ENCODE results near the gene GLRX3. TPM values are rescaled to one million over a fixed set of nuclear protein-coding genes. Genes with fewer than 3 reads are reported as not detected.

GLRX3 gene
- total RNA-seq, 1 experiment from 2014 or later: 142 TPM

GRCh38 chr10:130160775-130161174 lies 24.6 kb downstream of the GLRX3 start:
- Mint-ChIP-seq H3K4me3 (no peak overlapping the region), H3K27ac (no peak overlapping the region), H3K4me1 (peaks cover 35% of the 10 kb centered on the region), H3K27me3 (ENCODE audit: low read depth) (no peaks in the 10 kb centered on the region), H3K36me3 (peaks cover 32% of the 10 kb centered on the region), H3K9me3 (no peaks in the 10 kb centered on the region)
- ChIA-PET CTCF (interaction anchor here (0.6 to 1.0 kb wide), 3 partner anchors 50 to 196 kb away, joined by 3 read pairs; partner anchors contain the start of gene C10orf143), POLR2A (no interaction called here)
- DNase-seq (ENCODE audit: low spot score) (no peak), ATAC-seq (peak; percentile 26; the same call in 1 of the 2 replicates)
- TF ChIP-seq ZNF219 (CRISPR knock-in tag; IDR thresholded peaks at IDR 0.05; ENCODE audit: borderline replicate concordance): no peak
- TF ChIP-seq ZNF121 (CRISPR knock-in tag; IDR thresholded peaks at IDR 0.05): no peak
- no peak for TF ChIP-seq ATF1 (CRISPR knock-in tag; IDR thresholded peaks at IDR 0.05)
- TF ChIP-seq E2F5 (CRISPR knock-in tag; IDR thresholded peaks at IDR 0.05): no peak
- TF ChIP-seq, protein P1, sequence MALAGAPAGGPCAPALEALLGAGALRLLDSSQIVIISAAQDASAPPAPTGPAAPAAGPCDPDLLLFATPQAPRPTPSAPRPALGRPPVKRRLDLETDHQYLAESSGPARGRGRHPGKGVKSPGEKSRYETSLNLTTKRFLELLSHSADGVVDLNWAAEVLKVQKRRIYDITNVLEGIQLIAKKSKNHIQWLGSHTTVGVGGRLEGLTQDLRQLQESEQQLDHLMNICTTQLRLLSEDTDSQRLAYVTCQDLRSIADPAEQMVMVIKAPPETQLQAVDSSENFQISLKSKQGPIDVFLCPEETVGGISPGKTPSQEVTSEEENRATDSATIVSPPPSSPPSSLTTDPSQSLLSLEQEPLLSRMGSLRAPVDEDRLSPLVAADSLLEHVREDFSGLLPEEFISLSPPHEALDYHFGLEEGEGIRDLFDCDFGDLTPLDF (CRISPR knock-in tag; IDR thresholded peaks at IDR 0.05): no peak
- no peak for TF ChIP-seq NFYB (CRISPR knock-in tag; conservative IDR thresholded peaks at IDR 0.05; ENCODE audit: low read depth)
- TF ChIP-seq GRHL2 (CRISPR knock-in tag; IDR thresholded peaks at IDR 0.05; ENCODE audit: insufficient replicate concordance, severe bottlenecking): no peak
- no peak for TF ChIP-seq ZNF263 (CRISPR knock-in tag; IDR thresholded peaks at IDR 0.05; ENCODE audit: low read depth)
- TF ChIP-seq, protein P2, sequence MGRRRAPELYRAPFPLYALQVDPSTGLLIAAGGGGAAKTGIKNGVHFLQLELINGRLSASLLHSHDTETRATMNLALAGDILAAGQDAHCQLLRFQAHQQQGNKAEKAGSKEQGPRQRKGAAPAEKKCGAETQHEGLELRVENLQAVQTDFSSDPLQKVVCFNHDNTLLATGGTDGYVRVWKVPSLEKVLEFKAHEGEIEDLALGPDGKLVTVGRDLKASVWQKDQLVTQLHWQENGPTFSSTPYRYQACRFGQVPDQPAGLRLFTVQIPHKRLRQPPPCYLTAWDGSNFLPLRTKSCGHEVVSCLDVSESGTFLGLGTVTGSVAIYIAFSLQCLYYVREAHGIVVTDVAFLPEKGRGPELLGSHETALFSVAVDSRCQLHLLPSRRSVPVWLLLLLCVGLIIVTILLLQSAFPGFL (CRISPR knock-in tag; IDR thresholded peaks at IDR 0.05; ENCODE audit: borderline replicate concordance): no peak
- no peak for TF ChIP-seq JAZF1 (CRISPR knock-in tag; IDR thresholded peaks at IDR 0.05)
- no peak for TF ChIP-seq ZNF425 (CRISPR knock-in tag; conservative IDR thresholded peaks at IDR 0.05)
- no peak for TF ChIP-seq CREB1 (CRISPR knock-in tag; IDR thresholded peaks at IDR 0.05)
- no peak for TF ChIP-seq ZNF671 (CRISPR knock-in tag; IDR thresholded peaks at IDR 0.05)
- TF ChIP-seq, protein P3, sequence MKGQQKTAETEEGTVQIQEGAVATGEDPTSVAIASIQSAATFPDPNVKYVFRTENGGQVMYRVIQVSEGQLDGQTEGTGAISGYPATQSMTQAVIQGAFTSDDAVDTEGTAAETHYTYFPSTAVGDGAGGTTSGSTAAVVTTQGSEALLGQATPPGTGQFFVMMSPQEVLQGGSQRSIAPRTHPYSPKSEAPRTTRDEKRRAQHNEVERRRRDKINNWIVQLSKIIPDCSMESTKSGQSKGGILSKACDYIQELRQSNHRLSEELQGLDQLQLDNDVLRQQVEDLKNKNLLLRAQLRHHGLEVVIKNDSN (CRISPR knock-in tag; IDR thresholded peaks at IDR 0.05): no peak
- TF ChIP-seq ZNF423 (CRISPR knock-in tag; IDR thresholded peaks at IDR 0.05): no peak

GRCh38 chr10:130161331-130161730 lies 25.1 kb downstream of the GLRX3 start:
- ATAC-seq: no peak
- H3K36me3 Mint-ChIP-seq: peaks cover 35% of the 10 kb centered on the region
- H3K9me3 Mint-ChIP-seq: no peaks in the 10 kb centered on the region
- H3K4me3 Mint-ChIP-seq: no peak overlapping the region
- no peaks in the 10 kb centered on the region for H3K27me3 Mint-ChIP-seq (ENCODE audit: low read depth)
- no peak for DNase-seq (ENCODE audit: low spot score)
- peaks cover 33% of the 10 kb centered on the region for H3K4me1 Mint-ChIP-seq
- H3K27ac Mint-ChIP-seq: no peak overlapping the region
- CTCF ChIA-PET: interaction anchor here (0.6 to 1.0 kb wide), 3 partner anchors 50 to 196 kb away, joined by 3 read pairs; partner anchors contain the start of gene C10orf143
- POLR2A ChIA-PET: no interaction called here
- TF ChIP-seq ZNF416 (CRISPR knock-in tag; IDR thresholded peaks at IDR 0.05) (no peak), FOXP1 (CRISPR knock-in tag; IDR thresholded peaks at IDR 0.05; ENCODE audit: borderline replicate concordance) (no peak), ATF1 (CRISPR knock-in tag; IDR thresholded peaks at IDR 0.05) (no peak), ELF4 (CRISPR knock-in tag; IDR thresholded peaks at IDR 0.05; ENCODE audit: low read depth) (no peak), NFATC4 (CRISPR knock-in tag; IDR thresholded peaks at IDR 0.05) (no peak), AFF4 (CRISPR knock-in tag; IDR thresholded peaks at IDR 0.05; ENCODE audit: borderline replicate concordance) (no peak), NR3C1 (CRISPR knock-in tag; conservative IDR thresholded peaks at IDR 0.05; ENCODE audit: low read depth) (no peak), NFE2L1 (CRISPR knock-in tag; IDR thresholded peaks at IDR 0.05) (no peak), ESRRA (CRISPR knock-in tag; IDR thresholded peaks at IDR 0.05; ENCODE audit: borderline replicate concordance) (no peak), ZNF317 (CRISPR knock-in tag; IDR thresholded peaks at IDR 0.05; ENCODE audit: borderline replicate concordance, low read depth) (no peak), KAT7 (CRISPR knock-in tag; IDR thresholded peaks at IDR 0.05; ENCODE audit: borderline replicate concordance) (no peak)
- TF ChIP-seq, protein P4, sequence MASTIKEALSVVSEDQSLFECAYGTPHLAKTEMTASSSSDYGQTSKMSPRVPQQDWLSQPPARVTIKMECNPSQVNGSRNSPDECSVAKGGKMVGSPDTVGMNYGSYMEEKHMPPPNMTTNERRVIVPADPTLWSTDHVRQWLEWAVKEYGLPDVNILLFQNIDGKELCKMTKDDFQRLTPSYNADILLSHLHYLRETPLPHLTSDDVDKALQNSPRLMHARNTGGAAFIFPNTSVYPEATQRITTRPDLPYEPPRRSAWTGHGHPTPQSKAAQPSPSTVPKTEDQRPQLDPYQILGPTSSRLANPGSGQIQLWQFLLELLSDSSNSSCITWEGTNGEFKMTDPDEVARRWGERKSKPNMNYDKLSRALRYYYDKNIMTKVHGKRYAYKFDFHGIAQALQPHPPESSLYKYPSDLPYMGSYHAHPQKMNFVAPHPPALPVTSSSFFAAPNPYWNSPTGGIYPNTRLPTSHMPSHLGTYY (CRISPR knock-in tag; IDR thresholded peaks at IDR 0.05): no peak
